ENCODE measurements around the gene DOCK9.

The DOCK9 gene

DNA sequence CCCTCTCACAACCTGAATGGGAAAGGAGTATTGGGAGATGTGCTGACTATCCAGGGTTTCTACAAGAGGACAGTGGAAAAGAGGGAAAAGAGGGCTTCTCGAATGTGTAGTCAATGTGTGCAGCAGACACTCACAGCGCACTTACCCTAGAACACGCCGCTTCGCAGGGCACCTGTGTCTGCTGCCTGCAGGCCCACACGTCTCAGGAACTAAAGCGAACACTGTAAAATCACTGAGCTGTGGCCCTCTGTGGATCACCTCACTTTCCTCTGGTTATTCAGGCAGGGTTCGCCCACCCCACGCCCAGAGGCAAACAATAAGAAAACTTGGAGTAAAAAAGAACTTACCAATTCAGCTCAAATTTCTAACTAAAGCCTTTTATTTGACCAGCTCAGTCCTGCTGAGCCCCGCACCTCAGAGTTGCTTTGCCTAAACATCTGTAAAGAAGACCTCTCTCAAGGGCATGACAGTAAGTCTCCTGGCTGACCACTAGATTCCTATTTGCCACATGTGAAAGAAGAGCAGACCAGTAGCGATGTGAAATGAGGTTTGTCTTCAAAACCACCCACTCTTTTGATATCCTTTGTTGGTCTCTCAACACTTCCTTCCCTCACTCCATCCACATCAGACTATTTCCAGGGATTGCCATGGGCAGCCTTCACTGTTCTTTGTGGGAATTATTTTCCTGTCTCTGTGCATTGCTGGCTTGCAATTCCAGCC, 19.3 kb upstream of the DOCK9 start:
- no peak for DNase-seq

DNA sequence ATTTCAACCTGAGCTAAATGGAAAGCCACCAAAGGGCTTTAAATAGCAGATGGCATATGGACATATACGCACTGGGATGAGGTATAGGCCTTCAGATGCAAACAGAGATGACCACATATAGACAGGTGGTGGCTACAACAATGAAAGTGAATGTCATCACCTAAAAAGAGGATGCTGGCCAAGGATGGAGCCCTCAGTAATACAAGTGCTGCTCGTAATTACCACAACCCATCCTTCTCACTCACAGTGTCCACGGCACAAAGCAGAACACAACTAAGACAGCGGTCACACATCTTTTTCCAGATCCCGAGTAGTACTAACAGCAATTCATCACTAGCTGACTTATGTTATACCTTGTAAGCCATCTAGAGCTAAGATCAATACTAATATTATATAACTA, 18.2 kb upstream of the DOCK9 start:
- DNase-seq: no peak

- DNase-seq: no peak
Observed at GRCh38 chr13:98994896-98995295, 17.0 kb upstream of the DOCK9 start.

DNA sequence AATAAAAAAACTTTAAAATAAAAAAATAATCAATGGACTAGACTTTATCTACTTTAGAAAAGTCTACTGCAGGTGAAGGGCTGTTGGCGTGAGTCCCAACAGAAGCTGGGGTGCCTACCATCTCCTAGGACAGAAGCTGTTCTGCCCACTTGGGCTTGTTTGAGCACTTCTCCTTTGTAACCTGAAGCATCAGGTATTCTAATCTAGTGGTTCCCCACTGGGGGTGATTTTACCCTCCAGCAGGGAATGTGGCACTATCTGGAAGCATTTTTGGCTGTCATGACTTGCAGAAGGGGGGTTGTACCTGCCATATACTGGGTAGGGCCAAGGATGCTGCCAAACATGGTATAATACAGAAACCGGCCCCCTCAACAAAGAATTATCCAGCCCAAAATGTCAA, 16.2 kb upstream of the DOCK9 start:
- DNase-seq: no peak

- DNase-seq: no peak
Observed at GRCh38 chr13:98992355-98992754, 14.5 kb upstream of the DOCK9 start.

DNA sequence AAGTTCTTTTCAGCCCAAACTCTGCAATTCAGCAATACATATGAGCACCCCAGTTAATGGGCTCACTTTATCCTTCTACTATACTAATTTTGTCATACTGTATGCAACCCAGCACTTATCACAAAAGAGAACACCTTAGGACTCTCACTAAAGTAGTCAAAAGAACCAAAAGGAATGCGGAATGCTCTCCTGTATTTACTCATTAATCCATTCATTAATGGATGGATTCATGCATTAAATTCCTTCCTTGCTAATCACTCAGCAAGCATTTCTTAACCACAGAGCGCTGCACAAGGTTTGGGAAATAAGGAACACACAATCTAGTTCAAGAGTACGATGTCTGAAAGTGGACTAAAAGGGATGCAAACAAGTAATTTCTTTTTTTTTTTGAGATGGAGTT, 12.8 kb upstream of the DOCK9 start:
- no peak for DNase-seq

GRCh38 chr13:98989469-98990235, 11.8 kb upstream of the DOCK9 start:
- DNase-seq: no peak

DNA sequence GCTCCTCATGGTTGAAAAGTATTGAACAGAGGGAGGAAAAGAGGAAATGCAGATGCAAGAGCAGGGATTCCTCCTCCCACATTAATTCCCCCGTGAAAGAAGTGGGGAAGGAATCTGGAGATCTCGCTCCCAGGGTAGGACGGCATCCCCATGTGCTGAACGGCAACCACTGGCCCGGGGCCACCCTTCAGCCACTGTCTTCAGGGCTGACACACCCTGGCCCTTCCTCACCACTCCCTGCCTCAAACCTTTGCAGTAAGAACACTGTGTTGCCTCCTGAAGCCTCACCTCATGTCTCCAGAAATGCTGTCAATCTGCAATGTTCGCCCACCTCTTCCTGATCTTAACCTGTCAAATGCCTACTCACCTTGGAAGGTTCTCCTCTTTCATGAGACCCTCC, 10.9 kb upstream of the DOCK9 start:
- no peak for DNase-seq

DNA sequence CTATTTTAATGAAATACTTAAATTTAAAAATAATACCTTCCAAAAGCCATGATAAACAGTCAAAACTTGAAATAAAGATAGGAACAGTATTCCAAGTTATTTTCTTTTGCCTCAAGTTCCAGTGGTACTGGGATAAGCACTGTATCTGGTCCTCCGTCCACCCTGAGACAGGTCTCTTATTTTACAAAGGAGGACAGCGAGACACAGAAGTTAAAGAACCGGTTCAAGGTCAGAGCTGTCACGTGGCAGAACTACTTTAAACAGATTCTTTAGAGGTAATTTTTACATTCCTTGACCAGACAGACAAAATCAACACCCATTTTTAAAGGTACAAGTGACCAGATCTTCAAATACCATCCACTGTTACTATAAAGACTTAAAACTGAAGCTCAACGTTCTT, 10.4 kb upstream of the DOCK9 start:
- no peak for DNase-seq

- DNase-seq: no peak
Observed at GRCh38 chr13:98987275-98987674, 9.4 kb upstream of the DOCK9 start.

- DNase-seq: no peak
Observed at GRCh38 chr13:98986226-98986846, 8.5 kb upstream of the DOCK9 start.

DNA sequence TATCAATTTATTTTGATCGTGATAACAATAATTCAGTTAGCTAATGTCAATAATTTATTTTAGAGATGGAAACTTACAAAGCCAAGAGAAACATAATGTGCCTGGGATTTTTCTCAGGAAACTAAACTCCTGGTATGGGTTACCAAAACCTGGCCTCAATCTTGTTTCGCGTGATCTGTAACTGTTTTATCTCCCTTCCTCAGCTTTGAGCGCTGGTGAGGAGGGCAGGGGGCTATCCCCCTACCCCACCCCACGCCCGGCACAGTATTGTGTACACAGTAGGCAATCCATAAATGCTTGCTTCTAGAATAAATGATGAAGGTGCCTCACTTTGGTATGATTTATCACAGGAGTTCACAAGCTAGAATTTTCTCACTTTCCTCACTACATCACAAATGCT, 7.7 kb upstream of the DOCK9 start:
- no peak for DNase-seq

DNA sequence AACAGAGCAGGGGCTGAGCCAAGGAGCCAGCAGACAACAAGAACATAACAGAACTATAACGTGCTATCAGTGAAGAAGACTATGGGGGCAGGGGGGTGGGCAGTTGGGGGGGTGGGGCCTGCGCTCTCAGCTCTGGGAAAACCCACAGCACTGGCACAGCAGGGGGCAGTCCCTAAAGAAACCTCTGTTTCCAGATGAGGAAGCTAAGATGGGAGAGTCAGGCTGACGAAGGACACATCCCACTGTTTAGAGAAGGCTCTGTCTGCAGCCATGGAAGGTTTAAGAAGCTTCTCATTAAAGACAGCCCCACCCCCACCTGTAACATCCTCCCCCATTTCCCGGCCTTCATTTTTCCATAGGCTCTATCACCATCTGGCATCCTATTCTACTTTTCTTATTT, 7.1 kb upstream of the DOCK9 start:
- no peak for DNase-seq

DNA sequence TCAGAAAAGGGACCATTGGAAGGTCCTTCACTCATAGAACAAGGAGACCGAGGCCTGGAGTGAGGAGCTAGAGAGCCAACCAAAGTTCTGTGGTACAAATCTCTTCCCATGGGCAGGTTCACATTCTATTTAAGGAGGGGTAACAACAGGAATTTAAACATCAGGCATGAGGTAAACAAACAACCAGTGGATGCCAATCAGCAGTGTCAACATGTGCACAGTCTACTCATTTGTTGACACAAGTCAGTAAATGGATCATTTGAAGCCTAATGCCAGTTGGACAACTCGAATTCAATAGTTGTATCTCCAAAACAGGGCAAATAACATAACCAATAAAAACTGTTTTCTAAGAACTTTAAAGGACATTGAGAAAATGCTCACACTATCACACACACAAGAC, 6.3 kb upstream of the DOCK9 start:
- no peak for DNase-seq

GRCh38 chr13:98983182-98983581, 5.3 kb upstream of the DOCK9 start:
- DNase-seq: no peak

GRCh38 chr13:98981369-98982080, 3.7 kb upstream of the DOCK9 start:
- peak in 1 of 2 experiments; percentile 25 for DNase-seq

DNA sequence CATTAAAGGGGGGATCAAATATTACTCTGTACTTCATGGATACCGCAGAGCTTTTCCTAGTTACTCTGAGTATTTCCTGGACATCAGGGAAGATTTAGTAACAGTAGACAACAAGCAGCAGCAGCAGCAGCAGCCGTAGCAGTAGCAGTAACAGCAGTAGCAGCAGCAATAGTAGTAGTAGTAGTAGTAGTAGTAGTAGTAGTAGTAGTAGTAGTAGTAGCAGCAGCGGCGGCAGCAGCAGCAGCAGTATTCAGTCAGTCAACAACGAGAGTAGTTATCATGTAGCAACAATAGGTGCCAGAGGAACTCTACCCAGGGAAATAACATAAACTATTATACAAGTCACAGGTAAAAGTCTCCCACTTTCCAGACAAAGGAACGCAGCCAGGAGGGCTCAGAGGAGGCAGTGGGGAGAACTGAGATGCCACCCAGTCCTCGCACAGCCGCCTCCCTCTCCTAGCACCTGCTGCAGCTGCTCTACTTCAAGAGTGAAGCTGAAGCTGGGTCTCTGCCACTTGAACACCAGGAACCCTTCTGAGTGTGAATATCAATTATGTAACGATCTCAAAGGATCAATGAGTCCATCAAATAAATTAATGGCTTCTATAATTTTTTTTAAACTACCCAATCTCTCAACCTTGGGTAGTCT, 1.3 kb upstream of the DOCK9 start:
- DNase-seq: no peak

- peak; percentile 30 to 68 for DNase-seq
Observed at GRCh38 chr13:98978280-98978679, 416 bp upstream of the DOCK9 start.

DNA sequence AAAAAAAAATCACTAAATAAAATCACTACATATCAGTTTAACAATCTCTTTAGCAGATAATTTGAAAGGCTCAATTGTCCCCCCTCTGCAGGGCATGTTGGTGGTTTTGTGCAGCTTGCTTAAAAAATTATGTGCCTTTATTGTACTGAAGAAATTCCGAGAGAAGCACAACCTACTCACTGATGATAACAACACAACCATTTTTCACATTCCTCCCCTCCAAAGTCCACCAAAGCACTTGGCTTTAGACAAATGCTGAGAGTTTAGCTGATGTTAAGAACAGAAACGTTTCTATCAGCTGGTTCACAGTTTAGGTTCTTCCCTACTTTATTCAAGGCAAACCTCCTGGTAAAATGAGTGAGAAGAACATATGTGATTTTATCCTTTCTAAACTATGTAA, 923 bp downstream of the DOCK9 start:
- no peak for DNase-seq

DNA sequence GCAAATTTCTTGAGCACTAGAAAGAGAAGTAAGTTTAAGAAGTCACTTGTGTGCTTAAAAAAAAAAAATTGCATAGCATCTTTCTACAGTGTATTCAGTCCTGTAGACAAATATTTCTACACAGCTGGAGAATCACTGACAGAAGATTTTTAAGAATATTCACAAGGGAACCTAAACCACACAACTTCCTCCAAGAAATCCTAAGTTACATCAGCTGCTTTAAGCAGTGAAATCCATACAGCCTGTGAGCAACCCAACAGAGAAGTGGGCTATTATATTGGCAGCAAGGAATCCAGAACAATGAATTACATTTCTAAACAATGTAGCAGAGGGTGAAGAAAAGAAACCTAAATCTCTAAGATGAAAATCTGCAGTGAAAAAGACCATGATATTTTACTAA, 1.5 kb downstream of the DOCK9 start:
- DNase-seq: no peak

- DNase-seq: peak in 1 of 2 experiments; percentile 17
Observed at GRCh38 chr13:98975822-98976261, 2.0 kb downstream of the DOCK9 start.

GRCh38 chr13:98974053-98974452, 3.8 kb downstream of the DOCK9 start:
- no peak for DNase-seq

DNA sequence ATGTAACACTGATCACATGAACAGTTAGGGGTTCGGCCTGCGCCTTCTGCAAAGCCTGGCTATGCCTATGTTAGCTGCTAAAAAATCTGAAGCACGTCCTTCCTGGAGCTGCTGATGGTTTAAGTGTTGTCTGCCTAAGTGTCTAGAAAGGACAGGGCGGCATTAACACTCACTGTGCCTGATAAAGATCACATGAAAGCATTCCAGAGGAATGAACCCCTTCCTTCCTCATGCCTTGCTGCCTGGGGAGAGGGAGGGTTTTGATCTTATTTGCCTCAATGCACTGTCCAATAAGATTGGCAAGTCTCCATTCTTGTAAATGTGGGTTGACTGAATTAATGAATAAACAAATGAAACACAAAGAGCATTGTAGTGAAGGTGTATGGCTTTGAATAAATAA, 5.2 kb downstream of the DOCK9 start:
- DNase-seq: peak; percentile 35 to 44

All from SW 1271 (cell line).